ENCODE measurements around the gene NKX1-2.

Gene NKX1-2

DNA sequence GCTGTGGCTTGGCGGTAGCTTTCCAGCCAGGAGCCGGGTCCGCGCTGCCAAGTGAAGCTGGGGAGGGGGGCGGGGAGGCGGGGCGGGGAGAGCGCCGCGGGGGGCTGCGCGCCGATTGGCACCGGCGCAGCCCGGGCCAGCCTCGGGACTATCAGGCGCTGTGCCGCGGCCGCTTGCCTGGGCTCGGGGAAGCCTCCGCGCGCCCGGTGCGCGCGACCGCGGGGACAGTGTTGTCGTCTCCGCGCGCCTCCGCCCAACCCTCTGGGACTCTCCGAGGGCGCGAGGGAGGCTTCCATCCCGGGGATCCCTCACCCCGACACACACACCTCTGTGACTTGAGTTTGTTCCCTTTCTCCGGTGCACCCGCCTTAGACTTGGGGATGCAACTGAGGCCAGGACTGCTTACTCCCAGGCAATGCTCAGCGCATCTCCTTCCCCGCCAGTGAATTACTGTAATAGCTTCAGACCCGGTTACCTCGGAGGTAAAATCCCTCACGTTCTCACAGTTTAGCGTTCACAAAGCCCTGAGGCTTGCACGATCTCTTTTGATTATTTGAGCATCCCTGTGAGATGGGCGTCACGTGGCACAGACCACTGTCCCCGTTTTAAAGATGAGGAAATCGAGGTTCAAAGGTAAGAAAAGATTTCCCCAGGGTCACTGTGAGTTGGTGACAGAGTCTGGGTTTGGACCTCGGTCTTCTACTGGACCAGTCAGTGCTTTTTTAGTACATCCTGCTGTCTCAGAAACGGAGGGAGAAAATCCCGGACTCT, at the start of gene NKX1-2:
Gene NKX1-2 (minus strand): TSS at position 24 of the 771 bp plus-strand sequence. CDS start 92 bp downstream, outside the sequence.
- DNase-seq: no peak

DNA sequence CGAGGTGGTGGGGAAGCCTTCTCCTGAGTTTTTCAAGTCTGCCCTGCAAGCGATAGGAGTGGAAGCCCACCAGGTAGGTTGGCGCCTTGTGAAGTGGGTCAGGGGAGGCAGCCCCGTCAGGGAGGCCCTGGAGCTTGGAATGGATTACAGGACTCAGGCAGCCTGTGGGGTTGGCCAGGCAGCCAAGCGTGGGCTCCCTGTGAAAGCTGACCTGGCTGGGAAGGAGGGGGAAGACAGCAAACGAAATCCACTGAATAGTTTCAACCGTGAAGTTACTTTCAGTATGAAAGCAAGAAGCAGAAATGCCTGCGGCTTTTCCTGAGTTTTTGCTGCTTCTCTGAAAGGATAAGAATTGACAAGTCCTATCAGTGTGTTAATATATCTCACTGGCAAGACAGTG, 48.2 kb upstream of the NKX1-2 start:
- DNase-seq: no peak

DNA sequence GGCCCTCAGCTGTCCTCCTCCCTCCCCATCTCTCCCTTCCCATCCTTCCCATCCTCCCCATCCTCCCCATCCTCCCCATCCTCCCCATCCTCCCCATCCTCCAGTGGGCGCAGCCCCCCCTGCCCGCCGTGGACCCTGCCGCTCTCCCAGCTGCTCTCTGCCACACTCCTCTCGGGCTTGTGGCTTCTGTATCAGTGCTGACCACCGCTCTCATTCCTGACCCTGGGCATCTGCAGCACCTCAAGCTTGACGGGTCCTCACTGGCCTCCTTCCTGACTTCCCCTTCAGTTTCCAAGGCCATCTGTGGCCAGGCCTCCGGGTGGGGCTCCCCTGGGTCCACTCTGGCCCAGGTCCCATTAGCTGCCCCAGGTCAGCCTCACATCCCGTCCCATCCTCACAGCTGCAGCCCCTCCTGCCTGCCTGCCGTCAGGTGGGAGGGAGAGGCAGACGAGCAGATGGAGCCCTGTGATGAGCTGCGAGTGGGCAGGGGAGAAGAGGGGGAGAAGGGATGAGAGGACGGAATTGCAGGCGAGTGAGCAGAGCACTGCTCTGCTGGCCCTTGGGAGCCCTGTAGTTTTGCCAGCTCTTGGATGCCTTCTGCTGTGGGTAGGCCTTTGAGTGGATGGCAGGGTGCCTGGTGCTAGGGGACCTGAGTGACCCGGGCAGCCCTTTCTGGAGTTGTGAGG, 47.5 kb upstream of the NKX1-2 start:
- no peak for DNase-seq

DNA sequence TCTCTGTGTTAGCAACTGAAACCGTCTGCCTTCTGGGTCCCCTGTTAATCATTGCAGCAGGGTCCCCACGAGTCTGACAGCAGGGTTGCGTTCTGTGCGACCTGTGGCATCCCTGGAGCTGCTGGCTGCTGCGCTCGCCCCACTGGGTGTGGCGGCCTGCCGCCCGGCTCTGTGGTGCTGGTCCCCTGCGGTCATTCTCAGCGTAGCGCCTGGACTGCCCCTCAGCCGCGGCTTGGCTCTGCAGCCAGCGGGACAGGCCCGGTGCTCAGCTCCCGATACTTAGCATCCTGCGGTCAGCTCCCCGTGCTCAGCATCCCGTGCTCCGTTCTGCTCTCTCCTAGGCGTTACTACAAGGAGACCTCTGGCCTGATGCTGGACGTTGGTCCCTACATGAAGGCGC, 46.8 kb upstream of the NKX1-2 start:
- DNase-seq: no peak

DNA sequence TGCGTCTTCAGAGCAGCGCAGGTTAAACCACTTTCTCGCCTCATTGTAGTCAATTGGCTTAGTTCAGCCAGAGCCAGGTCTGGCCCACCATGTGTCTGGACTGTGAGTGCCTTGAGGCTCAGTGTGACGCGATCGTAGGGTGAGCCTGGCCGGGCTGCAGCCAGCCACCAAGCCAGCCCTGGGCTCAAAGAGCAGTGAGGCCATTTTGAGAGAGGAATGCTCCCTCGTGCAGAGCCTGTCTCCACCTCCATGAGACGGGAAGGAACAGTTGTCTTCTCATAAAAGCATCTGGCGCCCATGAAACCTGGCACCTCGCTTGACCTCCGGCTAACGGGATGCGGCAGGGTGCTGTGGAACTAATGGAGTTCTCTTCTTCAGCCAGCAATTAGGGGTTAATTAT, 46.3 kb upstream of the NKX1-2 start:
- no peak for DNase-seq

DNA sequence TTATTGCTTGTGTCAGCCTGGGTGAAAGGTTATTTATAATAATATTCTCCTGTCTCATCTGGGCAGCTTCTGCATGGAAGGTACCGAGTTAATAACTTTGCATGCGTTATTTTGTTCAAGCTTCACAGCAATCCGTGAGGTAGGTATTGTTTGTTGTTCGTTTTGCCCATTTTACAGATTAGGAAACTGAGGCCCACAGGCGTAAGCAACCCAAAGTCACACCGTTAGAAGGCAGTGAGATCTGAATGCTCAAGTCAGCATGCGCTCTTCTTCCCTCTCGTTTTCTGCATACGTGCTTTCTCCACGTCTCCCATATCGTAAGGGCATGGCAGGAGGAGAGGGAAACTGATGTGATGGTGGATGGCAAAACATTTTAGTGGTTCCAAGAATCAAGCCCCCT, 45.9 kb upstream of the NKX1-2 start:
- no peak for DNase-seq

DNA sequence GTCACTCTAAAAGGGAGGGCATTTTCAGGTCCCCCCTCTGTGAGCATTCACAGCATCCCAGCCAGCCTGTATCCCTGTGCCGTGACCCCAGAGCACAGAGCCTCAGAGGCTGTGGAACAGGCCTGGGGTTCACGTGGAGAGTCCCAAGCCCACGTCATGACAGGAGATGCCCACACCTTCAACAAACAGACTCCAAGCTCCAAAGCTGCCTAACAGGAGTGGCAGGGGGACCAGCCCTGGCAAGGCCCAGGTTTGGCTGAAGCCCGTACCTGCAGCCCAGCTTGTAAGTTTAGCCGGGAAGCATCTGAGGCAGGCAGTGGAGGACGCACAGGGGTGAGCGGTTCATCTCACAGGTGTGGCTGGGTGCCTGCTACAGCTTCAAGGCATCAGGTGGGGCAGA, 45.3 kb upstream of the NKX1-2 start:
- no peak for DNase-seq

DNA sequence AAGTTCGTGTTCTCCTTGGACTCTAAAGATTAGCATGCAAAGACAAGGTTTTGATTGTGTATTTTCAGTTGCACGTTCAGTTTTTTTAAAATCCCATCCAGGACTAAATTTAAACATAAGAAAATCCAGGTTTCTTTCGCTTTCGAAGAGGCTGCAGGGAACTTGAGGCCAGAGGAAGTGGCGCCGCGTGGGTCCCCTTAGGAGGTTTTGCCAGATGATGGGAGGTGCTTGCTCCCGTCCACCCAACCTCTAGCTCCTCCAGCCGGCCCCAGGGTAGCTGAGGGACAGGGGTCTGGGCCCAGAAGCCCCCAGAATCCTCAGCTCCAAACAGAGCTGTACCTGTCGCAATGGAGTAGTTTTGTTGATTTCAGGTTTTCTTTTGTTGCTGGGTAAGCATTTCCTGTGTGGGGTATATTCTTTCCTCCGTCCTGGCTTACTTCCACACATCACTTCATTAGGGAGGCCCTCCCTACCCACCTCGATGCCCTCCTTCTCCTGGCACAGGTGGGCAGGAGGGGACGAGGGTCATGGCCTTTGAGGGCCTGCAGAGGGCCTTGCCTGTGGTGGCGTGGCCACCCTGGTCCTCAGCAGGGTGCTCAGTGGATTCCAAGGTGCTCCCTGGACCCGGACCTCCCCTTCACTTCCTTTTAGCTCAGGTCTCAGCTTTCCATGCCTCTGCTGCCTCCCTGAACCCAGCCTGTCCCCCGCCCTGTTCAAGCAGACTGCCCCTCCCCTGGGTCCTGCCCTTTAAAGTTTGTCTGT, 44.4 kb upstream of the NKX1-2 start:
- no peak for DNase-seq

DNA sequence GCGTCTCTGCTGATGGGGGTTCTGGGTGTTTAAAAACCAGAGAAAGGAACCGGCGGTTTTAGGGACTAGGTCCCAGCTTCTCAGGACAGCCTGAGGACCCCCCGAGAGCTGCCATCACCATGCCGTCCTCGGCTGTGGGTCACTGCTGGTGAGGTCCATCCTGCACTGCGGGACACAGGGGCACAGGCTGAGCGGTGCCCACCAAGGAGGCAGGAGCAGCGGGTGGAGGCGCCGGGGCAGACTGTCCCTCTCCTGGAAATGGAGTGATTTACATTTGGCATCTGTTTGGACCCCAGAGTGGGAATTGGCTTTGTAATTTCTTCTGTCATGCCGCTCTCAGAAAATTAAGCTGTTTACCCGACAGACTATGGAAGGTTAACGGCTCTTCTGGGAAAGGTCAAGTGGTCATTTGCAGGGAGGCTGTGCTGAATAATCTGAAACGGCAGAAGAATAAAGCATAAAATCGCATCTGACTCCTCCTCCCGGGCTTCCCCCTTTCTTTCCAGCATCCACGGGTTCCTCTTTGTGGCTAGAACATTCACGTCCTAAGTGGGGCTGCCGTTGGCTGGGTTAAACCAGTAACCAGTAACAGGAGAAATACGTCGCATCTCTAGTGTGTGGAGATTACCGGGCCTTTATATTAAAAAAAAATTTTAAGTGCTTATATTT, 43.5 kb upstream of the NKX1-2 start:
- DNase-seq: no peak

DNA sequence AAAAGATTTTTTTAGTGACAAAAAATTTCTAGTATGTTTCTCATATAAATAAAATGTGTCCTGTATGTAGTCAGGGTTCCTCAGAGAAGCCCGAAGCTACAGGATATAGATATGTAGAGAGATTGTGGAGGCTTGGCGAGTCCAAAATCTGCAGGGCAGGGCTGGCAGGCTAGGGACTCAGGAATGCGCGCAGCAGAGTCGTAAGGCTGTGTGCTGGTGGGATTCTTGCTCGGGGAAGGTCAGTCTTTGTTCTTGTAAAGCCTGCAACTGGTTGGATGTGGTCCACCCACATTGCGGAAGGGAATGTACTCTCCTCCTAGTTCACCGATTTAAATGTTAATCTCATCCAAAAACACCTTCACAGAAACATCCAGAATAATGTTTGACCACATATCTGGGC, 42.4 kb upstream of the NKX1-2 start:
- no peak for DNase-seq

DNA sequence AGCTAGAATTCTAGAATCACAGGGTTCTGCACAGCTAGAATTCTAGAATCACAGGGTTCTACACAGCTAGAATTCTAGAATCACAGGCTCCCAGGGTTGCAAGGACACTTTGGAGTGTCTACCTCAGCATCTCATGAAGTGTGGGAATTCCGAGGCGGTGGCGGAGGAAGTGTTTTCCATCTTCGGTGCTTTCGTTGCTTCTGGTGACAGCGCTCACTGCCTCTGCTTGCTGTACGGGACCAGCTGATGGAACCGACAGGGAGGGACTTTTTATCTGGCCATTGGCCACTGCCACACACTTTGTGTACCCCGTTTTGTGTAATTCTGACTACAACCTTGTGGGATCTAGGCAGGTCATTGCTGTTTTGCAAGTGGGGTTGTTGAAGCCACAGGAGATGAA, 41.3 kb upstream of the NKX1-2 start:
- no peak for DNase-seq

DNA sequence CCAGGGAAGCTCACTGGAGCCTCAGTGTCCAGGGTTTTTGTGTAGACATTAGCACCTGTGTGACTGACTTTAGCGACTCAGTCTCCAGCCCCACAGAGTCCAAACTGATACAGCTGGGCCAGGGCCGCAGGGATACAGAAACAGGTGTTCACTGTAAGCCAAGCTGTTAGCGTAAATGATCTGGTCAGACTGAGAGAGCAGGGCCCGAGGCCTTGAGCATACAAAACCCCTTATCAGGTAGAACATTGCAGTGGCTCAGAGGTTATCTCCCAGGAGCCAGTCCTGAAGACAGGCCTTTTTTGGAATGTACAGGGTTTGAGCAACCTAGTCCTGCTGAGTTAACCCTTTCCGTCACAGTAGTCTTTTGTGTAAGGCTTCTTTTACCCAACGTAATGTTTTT, 36.8 kb upstream of the NKX1-2 start:
- DNase-seq: no peak

DNA sequence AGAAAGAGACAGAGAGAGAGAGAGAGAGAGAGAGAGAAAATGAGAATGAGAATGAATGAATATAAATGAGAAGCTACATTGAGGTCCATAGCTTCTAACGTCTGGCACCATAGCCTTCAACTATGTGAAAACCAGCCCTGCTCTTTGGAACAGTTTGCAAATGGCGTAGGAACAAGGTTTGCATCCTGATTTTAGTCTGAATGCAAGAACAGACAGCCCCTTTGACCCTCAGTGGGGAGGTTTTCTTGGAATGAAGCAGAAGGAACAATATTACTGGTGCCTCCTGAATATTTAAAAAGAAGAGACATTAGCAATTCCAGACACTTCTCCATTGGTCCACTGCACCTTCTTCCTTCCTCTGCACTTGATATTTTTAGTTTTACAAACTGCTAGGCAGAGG, 34.8 kb upstream of the NKX1-2 start:
- DNase-seq: no peak

DNA sequence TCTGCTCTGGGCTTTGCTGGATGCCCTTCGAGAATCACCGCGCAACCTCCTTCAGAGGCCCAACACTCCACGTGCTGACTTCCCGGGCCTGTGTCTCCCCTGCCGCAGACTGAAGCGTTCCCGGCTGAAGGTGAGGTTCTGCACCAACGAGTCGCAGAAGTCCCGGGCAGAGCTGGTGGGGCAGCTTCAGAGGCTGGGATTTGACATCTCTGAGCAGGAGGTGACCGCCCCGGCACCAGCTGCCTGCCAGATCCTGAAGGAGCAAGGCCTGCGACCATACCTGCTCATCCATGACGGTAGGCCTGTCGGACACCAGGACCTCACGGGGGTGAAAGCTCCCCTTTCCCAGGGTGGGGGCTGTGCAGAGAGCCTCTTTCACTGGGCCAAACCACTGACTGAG, 34.2 kb upstream of the NKX1-2 start:
- no peak for DNase-seq

DNA sequence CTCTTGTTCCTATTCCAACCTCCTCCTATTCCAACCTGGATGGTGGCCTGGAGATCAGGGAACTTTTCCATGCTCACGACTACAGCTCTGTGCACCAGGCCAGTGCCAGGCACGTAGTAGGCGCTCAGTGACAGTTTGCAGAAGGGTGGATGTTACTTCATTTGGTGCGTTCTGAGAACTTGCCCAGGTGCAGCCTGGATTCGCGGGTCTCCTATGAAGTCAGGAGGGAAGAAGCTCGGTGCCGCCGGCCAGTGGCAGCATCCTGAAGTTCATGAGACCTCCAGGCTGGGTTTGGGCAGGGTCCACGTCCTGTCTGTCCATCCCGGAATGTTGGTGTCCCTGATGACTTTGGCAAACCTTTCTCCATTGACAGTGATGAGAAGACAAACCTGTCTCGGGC, 33.0 kb upstream of the NKX1-2 start:
- no peak for DNase-seq

DNA sequence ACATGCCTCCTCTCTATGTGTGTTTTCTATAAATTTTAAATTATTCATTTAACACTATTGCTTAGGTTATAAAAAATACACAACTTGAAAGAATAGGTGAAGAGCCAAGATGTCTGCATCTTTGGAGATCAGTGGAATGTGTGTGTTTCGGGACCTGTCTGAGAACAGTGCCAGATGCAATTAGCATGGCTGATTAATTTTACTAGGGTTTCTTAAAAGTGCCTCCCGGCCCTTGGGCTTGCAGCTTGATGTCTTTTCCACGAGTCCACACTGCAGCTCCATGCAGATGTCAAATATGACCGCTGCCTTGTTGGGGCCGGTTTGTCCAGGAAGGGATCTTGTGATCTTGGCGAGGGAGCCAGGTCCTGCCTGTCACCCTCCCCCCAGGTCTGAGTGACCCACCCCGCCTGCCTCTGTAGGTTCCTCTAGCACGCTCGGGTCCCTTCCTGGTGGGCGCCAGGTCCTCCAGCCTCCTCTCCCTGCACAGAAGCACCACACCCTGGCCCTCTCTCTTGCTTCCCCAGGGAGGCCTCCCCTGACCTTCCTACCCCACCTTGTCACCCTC, 32.5 kb upstream of the NKX1-2 start:
- DNase-seq: no peak

DNA sequence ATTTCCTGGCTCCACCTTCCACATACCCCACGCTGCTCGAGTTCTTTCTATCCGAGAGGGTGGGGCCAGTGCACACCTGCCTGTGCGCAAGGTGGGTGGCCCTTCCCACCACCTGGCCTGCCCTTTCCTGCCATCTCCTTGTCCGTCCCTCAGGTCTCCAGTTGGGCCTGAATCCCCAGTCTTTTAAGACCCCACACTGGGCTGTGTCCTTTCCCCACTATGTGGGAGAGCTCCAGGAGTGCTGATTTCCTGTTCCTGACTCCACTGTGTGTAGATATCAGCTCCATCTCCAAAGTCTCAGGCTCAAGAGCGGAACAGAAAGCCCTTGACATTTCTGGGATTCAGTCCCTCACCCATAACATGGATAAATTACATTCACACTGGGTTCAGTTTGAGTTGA, 31.9 kb upstream of the NKX1-2 start:
- no peak for DNase-seq

DNA sequence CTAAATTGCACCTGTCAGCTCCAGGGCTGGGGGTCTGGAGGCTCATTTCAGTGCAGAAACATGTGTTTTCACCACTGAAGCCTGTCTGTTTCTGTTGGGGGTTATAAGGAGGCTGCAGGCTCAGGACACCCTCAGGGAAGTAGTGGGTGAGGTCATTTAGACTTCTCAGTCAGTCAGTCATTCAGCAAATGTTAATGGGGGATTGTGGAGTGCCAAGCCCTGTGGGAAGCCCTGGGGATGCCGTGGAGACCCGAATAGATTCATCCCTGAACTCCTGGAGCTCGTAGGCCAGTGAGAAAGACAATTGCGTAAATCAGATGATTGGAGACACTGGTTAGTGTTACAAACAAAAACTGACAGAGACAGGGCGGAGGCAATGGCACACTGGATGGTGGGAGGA, 31.0 kb upstream of the NKX1-2 start:
- no peak for DNase-seq

DNA sequence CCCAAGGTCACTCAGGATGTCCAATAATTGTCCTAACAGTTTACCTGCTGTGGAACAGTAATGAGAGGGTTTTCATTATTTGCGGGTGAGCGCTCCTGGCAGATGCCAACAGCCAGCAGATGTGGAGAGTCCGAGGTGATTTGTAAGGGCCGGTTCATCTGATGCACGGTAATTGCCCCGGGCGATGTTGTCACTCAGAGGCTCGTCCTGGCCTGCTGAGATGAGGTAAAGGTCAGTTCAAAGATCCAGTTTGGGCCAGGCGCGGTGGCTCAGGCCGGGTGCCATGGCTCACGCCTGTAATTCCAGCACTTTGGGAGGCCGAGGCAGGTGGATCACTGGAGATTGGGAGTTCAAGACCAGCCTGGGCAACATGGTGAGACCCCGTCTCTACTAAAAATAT, 28.7 kb upstream of the NKX1-2 start:
- DNase-seq: no peak

DNA sequence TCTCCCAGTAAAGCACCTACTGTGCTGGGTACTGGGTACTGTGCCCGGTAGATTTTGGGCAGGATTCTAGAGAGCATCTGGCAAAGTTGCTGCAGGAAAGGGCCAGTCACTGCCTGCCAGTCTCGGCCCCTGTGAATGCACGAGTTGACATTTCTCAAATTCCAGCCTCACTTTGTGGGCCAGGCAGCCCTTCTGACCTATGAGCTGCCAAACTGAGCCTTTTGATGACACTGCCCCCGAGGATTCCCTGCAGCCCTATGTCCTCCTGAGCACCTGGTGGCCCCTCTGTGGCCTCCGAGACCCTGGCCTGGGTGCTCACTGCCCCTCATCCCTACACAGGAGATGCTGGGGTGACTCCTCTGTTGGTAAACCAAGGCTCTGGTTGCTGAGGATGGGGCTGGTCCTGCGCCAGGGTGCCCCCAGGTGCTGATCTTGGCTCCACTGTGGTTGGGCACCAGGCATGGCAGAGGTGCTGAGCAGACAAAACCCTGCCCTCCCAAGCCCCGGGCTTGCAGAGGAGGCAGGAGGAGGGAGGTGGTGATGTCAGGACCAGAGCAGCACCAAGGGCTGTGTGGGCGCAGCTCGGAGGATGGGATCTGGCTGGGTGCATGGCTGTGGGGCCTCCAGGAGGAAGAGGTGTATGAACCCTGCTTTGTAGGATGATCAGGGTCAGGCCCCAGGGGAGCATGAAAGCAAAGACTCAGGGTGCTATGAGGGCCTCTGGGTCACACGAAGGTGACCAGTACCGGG, 28.0 kb upstream of the NKX1-2 start:
- no peak for DNase-seq

DNA sequence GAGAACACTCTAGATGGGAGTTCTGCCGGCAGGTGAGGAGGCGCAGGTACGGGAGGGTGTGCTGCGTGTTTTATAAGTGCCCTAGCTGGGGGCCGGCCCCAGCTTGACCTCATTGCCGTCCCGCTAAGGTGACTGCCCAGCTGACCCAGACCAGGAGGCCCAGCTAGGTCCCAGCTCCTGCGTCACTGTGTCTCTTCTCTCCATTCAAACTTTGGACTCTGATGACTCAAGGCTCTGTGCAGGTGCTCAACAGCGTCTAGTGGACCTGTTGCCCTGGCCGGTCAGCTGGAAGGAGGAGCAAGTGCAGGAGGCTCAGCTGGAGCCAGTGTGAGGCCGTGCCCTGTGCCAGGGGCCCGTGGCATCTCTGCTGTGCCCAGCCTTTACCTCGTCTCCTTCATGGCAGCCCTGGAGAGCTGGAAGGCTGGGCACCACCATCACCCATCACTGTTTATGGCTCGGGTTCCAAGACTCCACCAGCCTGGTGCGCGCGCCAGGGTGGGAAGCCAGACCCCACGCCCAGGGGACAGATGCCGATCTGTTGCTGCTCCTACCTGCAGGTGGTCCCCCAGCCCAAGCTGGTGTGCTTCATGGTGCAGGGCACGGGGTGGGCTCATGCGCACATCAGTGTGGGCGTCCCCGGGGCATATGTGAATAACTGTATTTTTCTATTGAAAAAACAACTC, 26.3 kb upstream of the NKX1-2 start:
- no peak for DNase-seq

Data from activated CD4-positive, alpha-beta T cell treated with anti-CD3 and anti-CD28 coated beads for 1 hour (primary cell).